H1 (cell line): Measurements from ENCODE around the gene SMARCC2. TPM values are rescaled to one million over a fixed set of nuclear protein-coding genes. Genes with fewer than 3 reads are reported as not detected.

Source experiments
- CTCF ChIA-PET: fragments of 300-600 bp; sonication (Branson Sonifier 250); formaldehyde crosslinking; loops from one replicate; lab custom pipeline; 2021; ENCODE audit not compliant: partially characterized antibody; lab: Charles Lee
- POLR2A ChIA-PET: fragments of 300-600 bp; sonication (Branson Sonifier 250); formaldehyde crosslinking; loops from one replicate; lab custom pipeline; 2021; ENCODE audit warnings: inconsistent platforms; ENCODE audit not compliant: partially characterized antibody; lab: Charles Lee
- DNase-seq, 2 experiments: peaks; one replicate each; pipeline versions ENCODE4 v3.0.0 to v3.0.0-alpha.2; 2010 to 2022; ENCODE audit warnings: low spot score in 2 of 2, low read depth in 1 of 2, mixed read lengths in 1 of 2
- FAIRE-seq: peaks from 2 replicates; lab custom pipeline; 2011; peaks lifted over from hg19 to GRCh38; lab: Jason Lieb, UNC
- H2AFZ ChIP-seq: 2 replicates; pipeline ENCODE4 v1.8.1; 2012; ENCODE audit warnings: low read length, inconsistent platforms
- H2AK5ac ChIP-seq: 2 replicates; pipeline ENCODE4 v1.6.1; 2013; ENCODE audit warnings: low read depth, low read length
- H2BK120ac ChIP-seq: replicated peaks from 2 replicates; pipeline ENCODE3; 2013; ENCODE audit warnings: low read depth, low read length, inconsistent platforms
- H2BK12ac ChIP-seq: 2 replicates; pipeline ENCODE4 v1.6.1; 2013; ENCODE audit warnings: low read depth, low read length
- H2BK15ac ChIP-seq: 2 replicates; pipeline ENCODE4 v1.6.1; 2013; ENCODE audit warnings: low read length
- H2BK20ac ChIP-seq: 2 replicates; pipeline ENCODE4 v1.6.1; 2013; ENCODE audit warnings: low read length
- H2BK5ac ChIP-seq: 2 replicates; pipeline ENCODE4 v1.6.1; 2013; ENCODE audit warnings: low read depth, low read length
- H3K14ac ChIP-seq: 2 replicates; pipeline ENCODE4 v1.6.1; 2013; ENCODE audit warnings: inconsistent platforms; ENCODE audit not compliant: insufficient read length
- H3K18ac ChIP-seq: 2 replicates; pipeline ENCODE4 v1.6.1; 2013; ENCODE audit warnings: low read length; ENCODE audit errors: extremely low read depth
- H3K23ac ChIP-seq: 2 replicates; pipeline ENCODE4 v1.6.1; 2013; ENCODE audit warnings: inconsistent platforms; ENCODE audit not compliant: insufficient read length
- H3K23me2 ChIP-seq: 2 replicates; pipeline ENCODE4 v1.6.1; 2013; ENCODE audit warnings: low read depth, low read length
- H3K27ac ChIP-seq: 2 replicates; pipeline ENCODE4 v1.6.1; 2011; ENCODE audit warnings: low read depth, low read length, inconsistent platforms
- H3K27me3 ChIP-seq, 4 experiments: replicated peaks in 1 of 4; 1 replicate in 1 of 4; 2 replicates in 3 of 4; pipeline versions ENCODE4 v1.6.1 to v1.8.1; 2011 to 2013; ENCODE audit warnings: low read length in 3 of 4, mild to moderate bottlenecking in 3 of 4, inconsistent platforms in 2 of 4, mixed read lengths in 2 of 4, moderate library complexity in 1 of 4; ENCODE audit not compliant: control insufficient read depth in 3 of 4, insufficient read depth in 3 of 4; ENCODE audit errors: extremely low read depth in 1 of 4
- H3K36me3 ChIP-seq, 4 experiments: 2 replicates each; pipeline versions ENCODE4 v1.6.1 to v1.8.1; 2011 to 2013; ENCODE audit warnings: mild to moderate bottlenecking in 4 of 4, low read length in 3 of 4, moderate library complexity in 2 of 4, control low read depth in 1 of 4, inconsistent platforms in 1 of 4; ENCODE audit not compliant: insufficient read depth in 4 of 4, control insufficient read depth in 2 of 4
- H3K4ac ChIP-seq: replicated peaks from 2 replicates; pipeline ENCODE3; 2013; ENCODE audit warnings: low read length, low read depth, mixed read lengths, inconsistent platforms; ENCODE audit not compliant: insufficient read length
- H3K4me1 ChIP-seq, 4 experiments: replicated peaks in 1 of 4; 1 replicate in 1 of 4; 2 replicates in 3 of 4; pipeline versions ENCODE4 v1.6.1 to v1.8.1; 2011 to 2013; ENCODE audit warnings: low read length in 3 of 4, inconsistent platforms in 2 of 4, mixed read lengths in 1 of 4; ENCODE audit not compliant: insufficient read depth in 4 of 4, control insufficient read depth in 3 of 4
- H3K4me2 ChIP-seq, 2 experiments: 2 replicates each; pipeline versions ENCODE4 v1.6.1 to v1.8.1; 2011 to 2013; ENCODE audit warnings: low read depth in 2 of 2, low read length in 2 of 2, control low read depth in 1 of 2, inconsistent platforms in 1 of 2, mild to moderate bottlenecking in 1 of 2; ENCODE audit not compliant: insufficient read depth in 1 of 2
- H3K4me3 ChIP-seq, 4 experiments: fragments of 200-600, 300-600 bp in 1 of 4; sonication (generic), shearing (Covaris generic), sonication (Bioruptor Twin) in 1 of 4; 2 replicates each; pipeline versions ENCODE4 v1.5.1 to v1.8.1; 2011 to 2016; ENCODE audit warnings: low read length in 4 of 4, low read depth in 3 of 4, control low read depth in 2 of 4, inconsistent platforms in 2 of 4, mild to moderate bottlenecking in 2 of 4, mixed read lengths in 1 of 4, moderate library complexity in 1 of 4; ENCODE audit not compliant: insufficient read depth in 2 of 4; ENCODE audit errors: extremely low read depth in 1 of 4
- H3K56ac ChIP-seq: replicated peaks from 2 replicates; pipeline ENCODE3; 2013; ENCODE audit warnings: low read depth, mild to moderate bottlenecking, mixed read lengths, low read length, inconsistent platforms; ENCODE audit not compliant: insufficient read length
- H3K79me1 ChIP-seq: 2 replicates; pipeline ENCODE4 v1.6.1; 2013; ENCODE audit warnings: low read depth, low read length, control low read depth
- H3K79me2 ChIP-seq, 2 experiments: 2 replicates each; pipeline versions ENCODE4 v1.6.1 to v1.8.1; 2012 to 2013; ENCODE audit warnings: low read length in 2 of 2, mild to moderate bottlenecking in 2 of 2, inconsistent platforms in 1 of 2; ENCODE audit not compliant: insufficient read depth in 2 of 2, control insufficient read depth in 1 of 2
- H3K9ac ChIP-seq, 4 experiments: replicated peaks in 1 of 4; 1 replicate in 1 of 4; 2 replicates in 3 of 4; pipeline versions ENCODE4 v1.6.1 to v1.8.1; 2011 to 2013; ENCODE audit warnings: low read depth in 3 of 4, low read length in 3 of 4, control low read depth in 2 of 4, mild to moderate bottlenecking in 2 of 4, moderate library complexity in 2 of 4, inconsistent platforms in 1 of 4; ENCODE audit errors: extremely low read depth in 1 of 4
- H3K9me3 ChIP-seq, 2 experiments: 2 replicates each; pipeline versions ENCODE4 v1.6.1 to v1.8.1; 2012 to 2013; ENCODE audit warnings: mild to moderate bottlenecking in 2 of 2, moderate library complexity in 2 of 2, control low read depth in 1 of 2, inconsistent platforms in 1 of 2, low read depth in 1 of 2, low read length in 1 of 2, mixed read lengths in 1 of 2; ENCODE audit not compliant: insufficient read depth in 2 of 2
- H4K20me1 ChIP-seq, 2 experiments: replicated peaks in 1 of 2; 2 replicates each; pipeline versions ENCODE3 to v1.8.1; 2011 to 2013; ENCODE audit warnings: inconsistent platforms in 2 of 2, low read length in 2 of 2, mild to moderate bottlenecking in 1 of 2; ENCODE audit not compliant: insufficient read depth in 2 of 2, control insufficient read depth in 1 of 2
- H4K5ac ChIP-seq: 2 replicates; pipeline ENCODE4 v1.6.1; 2013; ENCODE audit warnings: low read length, low read depth, mixed read lengths, inconsistent platforms; ENCODE audit not compliant: insufficient read length
- H4K8ac ChIP-seq: 2 replicates; pipeline ENCODE4 v1.8.0; 2013; ENCODE audit warnings: mild to moderate bottlenecking, moderate library complexity, low read length, inconsistent platforms; ENCODE audit not compliant: insufficient read depth; ENCODE audit errors: extremely low read depth
- H4K91ac ChIP-seq: replicated peaks from 2 replicates; pipeline ENCODE3; 2013; ENCODE audit warnings: low read length, mixed read lengths, inconsistent platforms; ENCODE audit not compliant: insufficient read length
- ASH2L ChIP-seq: fragments of 200-600, 300-600 bp; sonication (generic); IDR thresholded peaks from one replicate; pipeline ENCODE4 v1.7.1; 2017; ENCODE audit warnings: low read length
- CBX8 ChIP-seq: fragments of 300-800, 300-1000 bp; sonication (generic); IDR thresholded peaks from 2 replicates; pipeline ENCODE4 v1.7.1; 2016; ENCODE audit warnings: low read depth, low read length, borderline replicate concordance
- POLR2AphosphoS5 ChIP-seq: IDR thresholded peaks from 2 replicates; pipeline ENCODE4 v1.6.1; 2011; ENCODE audit warnings: low read depth, low read length
- RFX5 ChIP-seq: IDR thresholded peaks from 2 replicates; pipeline ENCODE4 v1.6.1; 2011; ENCODE audit warnings: low read depth, low read length, improper control_type of control experiment, borderline replicate concordance
- TAF1 ChIP-seq: IDR thresholded peaks from 2 replicates; pipeline ENCODE4 v1.6.1; 2011; ENCODE audit warnings: mild to moderate bottlenecking, low read depth, low read length
- WGBS, 2 experiments: shearing (Covaris generic) in 1 of 2; methylation state at CpG; one replicate each; pipeline versions ENCODE4 v1.1.6 to v1.1.7; 2013 to 2015; ENCODE audit warnings: low lambda C conversion rate in 2 of 2, mixed read lengths in 2 of 2, inconsistent platforms in 1 of 2, low coverage in 1 of 2, missing lambda C conversion rate in 1 of 2; ENCODE audit not compliant: insufficient replicate concordance in 2 of 2, insufficient coverage in 1 of 2, insufficient read length in 1 of 2; ENCODE audit errors: extremely low coverage in 1 of 2, missing lambda C conversion rate in 1 of 2; 5-methylcytosine and 5-hydroxymethylcytosine counted together
- polyA plus RNA-seq, 7 experiments: library from polyadenylated mRNA; depleted of rRNA in 3 of 7; stranded (reverse) in 5 of 7; unstranded in 2 of 7; fragments of >200 nt in 5 of 7; fragments of 200-250 nt in 2 of 7; gene quantifications; 1 replicate in 5 of 7; 2 replicates in 1 of 7; 4 replicates in 1 of 7; pipeline versions ENCODE4 v1.2.1 to v1.2.3, GENCODE V29; 2011 to 2013; ENCODE audit warnings: missing spikeins in 2 of 7, mixed read lengths in 2 of 7
- total RNA-seq: library from RNA; stranded (reverse); fragmentation: NEBNext Ultra II Directional; extraction: Animal tissue kit (Norgen Biotek cat#: 25700); gene quantifications from 2 replicates; pipeline ENCODE4 v1.2.1, GENCODE V29; 2021

The SMARCC2 gene
- total and polyA plus RNA-seq, 2 of the 8 experiments (the other 6 are each of a cell fraction or from before 2014, with no cell fraction given), result 33.9 to 78.5 TPM

GRCh38 chr12:56213878-56214277 is 24.6 kb upstream of the SMARCC2 start:
- Histone ChIP-seq H2BK20ac (no peak overlapping the region), H2AK5ac (no peak overlapping the region), H3K9me3 (no peaks in the 10 kb centered on the region), H3K4ac (no peak overlapping the region), H4K91ac (no peak overlapping the region), H3K4me3 (no peak overlapping the region), H3K23me2 (no peaks in the 10 kb centered on the region), H3K27me3 (no peaks in the 10 kb centered on the region), H2BK120ac (no peak overlapping the region), H3K23ac (no peak overlapping the region), H2BK12ac (no peak overlapping the region), H3K4me1 (no peaks in the 10 kb centered on the region), H3K18ac (no peak overlapping the region), H4K5ac (no peak overlapping the region), H3K56ac (no peak overlapping the region), H3K79me1 (peaks cover 3% of the 10 kb centered on the region), H4K8ac (no peak overlapping the region), H3K9ac (no peak overlapping the region), H3K79me2 (peaks cover 0 to 13% of the 10 kb centered on the region in 2 experiments; a peak in 2 of 4 replicates), H2BK5ac (no peak overlapping the region), H3K27ac (no peak overlapping the region), H3K4me2 (no peak overlapping the region), H4K20me1 (peaks cover 0 to 9% of the 10 kb centered on the region in 2 experiments), H2BK15ac (no peak overlapping the region), H3K14ac (no peak overlapping the region), H2AFZ (no peak overlapping the region), H3K36me3 (peaks cover 22 to 61% (median 51%) of the 10 kb centered on the region in 4 experiments; a peak in 7 of 8 replicates)
- DNase-seq (no peak), FAIRE-seq (no peak)
- WGBS, 2 experiments, result 88% methylated on average over 5 of the region's 5 CpGs; no CpG with 5 or more reads in 1 of the 2 experiments
- TF ChIP-seq ASH2L (no peak), RFX5 (no peak), CBX8 (no peak), TAF1 (no peak), POLR2AphosphoS5 (no peak)
- ChIA-PET POLR2A (interaction anchor here (0.8 to 1.6 kb wide), 6 partner anchors 8 to 40 kb away, joined by 3 to 16 read pairs (median 6); partner anchors contain the start of gene RNF41), CTCF (interaction anchor here (0.5 to 2.9 kb wide), 7 partner anchors 7 to 361 kb away, joined by 3 to 12 read pairs (median 6); partner anchors contain the start of genes RNF41, SMARCC2 and ZC3H10)
